H1 (cell line): Measurements from ENCODE around the gene FSIP1. TPM values are rescaled to one million over a fixed set of nuclear protein-coding genes. Genes with fewer than 3 reads are reported as not detected.

ENCODE experiments used
- CTCF ChIA-PET: fragments of 300-600 bp; sonication (Branson Sonifier 250); formaldehyde crosslinking; loops from one replicate; lab custom pipeline; 2021; ENCODE audit not compliant: partially characterized antibody; lab: Charles Lee
- POLR2A ChIA-PET: fragments of 300-600 bp; sonication (Branson Sonifier 250); formaldehyde crosslinking; loops from one replicate; lab custom pipeline; 2021; ENCODE audit warnings: inconsistent platforms; ENCODE audit not compliant: partially characterized antibody; lab: Charles Lee
- DNase-seq, 2 experiments: peaks; one replicate each; pipeline versions ENCODE4 v3.0.0 to v3.0.0-alpha.2; 2010 to 2022; ENCODE audit warnings: low spot score in 2 of 2, low read depth in 1 of 2, mixed read lengths in 1 of 2
- FAIRE-seq: peaks from 2 replicates; lab custom pipeline; 2011; peaks lifted over from hg19 to GRCh38; lab: Jason Lieb, UNC
- H2AFZ ChIP-seq: 2 replicates; pipeline ENCODE4 v1.8.1; 2012; ENCODE audit warnings: low read length, inconsistent platforms
- H2AK5ac ChIP-seq: 2 replicates; pipeline ENCODE4 v1.6.1; 2013; ENCODE audit warnings: low read depth, low read length
- H2BK120ac ChIP-seq: replicated peaks from 2 replicates; pipeline ENCODE3; 2013; ENCODE audit warnings: low read depth, low read length, inconsistent platforms
- H2BK12ac ChIP-seq: 2 replicates; pipeline ENCODE4 v1.6.1; 2013; ENCODE audit warnings: low read depth, low read length
- H2BK15ac ChIP-seq: 2 replicates; pipeline ENCODE4 v1.6.1; 2013; ENCODE audit warnings: low read length
- H2BK20ac ChIP-seq: 2 replicates; pipeline ENCODE4 v1.6.1; 2013; ENCODE audit warnings: low read length
- H2BK5ac ChIP-seq: 2 replicates; pipeline ENCODE4 v1.6.1; 2013; ENCODE audit warnings: low read depth, low read length
- H3K14ac ChIP-seq: 2 replicates; pipeline ENCODE4 v1.6.1; 2013; ENCODE audit warnings: inconsistent platforms; ENCODE audit not compliant: insufficient read length
- H3K18ac ChIP-seq: 2 replicates; pipeline ENCODE4 v1.6.1; 2013; ENCODE audit warnings: low read length; ENCODE audit errors: extremely low read depth
- H3K23ac ChIP-seq: 2 replicates; pipeline ENCODE4 v1.6.1; 2013; ENCODE audit warnings: inconsistent platforms; ENCODE audit not compliant: insufficient read length
- H3K23me2 ChIP-seq: 2 replicates; pipeline ENCODE4 v1.6.1; 2013; ENCODE audit warnings: low read depth, low read length
- H3K27ac ChIP-seq: 2 replicates; pipeline ENCODE4 v1.6.1; 2011; ENCODE audit warnings: low read depth, low read length, inconsistent platforms
- H3K27me3 ChIP-seq, 4 experiments: replicated peaks in 1 of 4; 1 replicate in 1 of 4; 2 replicates in 3 of 4; pipeline versions ENCODE4 v1.6.1 to v1.8.1; 2011 to 2013; ENCODE audit warnings: low read length in 3 of 4, mild to moderate bottlenecking in 3 of 4, inconsistent platforms in 2 of 4, mixed read lengths in 2 of 4, moderate library complexity in 1 of 4; ENCODE audit not compliant: control insufficient read depth in 3 of 4, insufficient read depth in 3 of 4; ENCODE audit errors: extremely low read depth in 1 of 4
- H3K36me3 ChIP-seq, 4 experiments: 2 replicates each; pipeline versions ENCODE4 v1.6.1 to v1.8.1; 2011 to 2013; ENCODE audit warnings: mild to moderate bottlenecking in 4 of 4, low read length in 3 of 4, moderate library complexity in 2 of 4, control low read depth in 1 of 4, inconsistent platforms in 1 of 4; ENCODE audit not compliant: insufficient read depth in 4 of 4, control insufficient read depth in 2 of 4
- H3K4ac ChIP-seq: replicated peaks from 2 replicates; pipeline ENCODE3; 2013; ENCODE audit warnings: low read length, low read depth, mixed read lengths, inconsistent platforms; ENCODE audit not compliant: insufficient read length
- H3K4me1 ChIP-seq, 4 experiments: replicated peaks in 1 of 4; 1 replicate in 1 of 4; 2 replicates in 3 of 4; pipeline versions ENCODE4 v1.6.1 to v1.8.1; 2011 to 2013; ENCODE audit warnings: low read length in 3 of 4, inconsistent platforms in 2 of 4, mixed read lengths in 1 of 4; ENCODE audit not compliant: insufficient read depth in 4 of 4, control insufficient read depth in 3 of 4
- H3K4me2 ChIP-seq, 2 experiments: 2 replicates each; pipeline versions ENCODE4 v1.6.1 to v1.8.1; 2011 to 2013; ENCODE audit warnings: low read depth in 2 of 2, low read length in 2 of 2, control low read depth in 1 of 2, inconsistent platforms in 1 of 2, mild to moderate bottlenecking in 1 of 2; ENCODE audit not compliant: insufficient read depth in 1 of 2
- H3K4me3 ChIP-seq, 4 experiments: fragments of 200-600, 300-600 bp in 1 of 4; sonication (generic), shearing (Covaris generic), sonication (Bioruptor Twin) in 1 of 4; 2 replicates each; pipeline versions ENCODE4 v1.5.1 to v1.8.1; 2011 to 2016; ENCODE audit warnings: low read length in 4 of 4, low read depth in 3 of 4, control low read depth in 2 of 4, inconsistent platforms in 2 of 4, mild to moderate bottlenecking in 2 of 4, mixed read lengths in 1 of 4, moderate library complexity in 1 of 4; ENCODE audit not compliant: insufficient read depth in 2 of 4; ENCODE audit errors: extremely low read depth in 1 of 4
- H3K56ac ChIP-seq: replicated peaks from 2 replicates; pipeline ENCODE3; 2013; ENCODE audit warnings: low read depth, mild to moderate bottlenecking, mixed read lengths, low read length, inconsistent platforms; ENCODE audit not compliant: insufficient read length
- H3K79me1 ChIP-seq: 2 replicates; pipeline ENCODE4 v1.6.1; 2013; ENCODE audit warnings: low read depth, low read length, control low read depth
- H3K79me2 ChIP-seq, 2 experiments: 2 replicates each; pipeline versions ENCODE4 v1.6.1 to v1.8.1; 2012 to 2013; ENCODE audit warnings: low read length in 2 of 2, mild to moderate bottlenecking in 2 of 2, inconsistent platforms in 1 of 2; ENCODE audit not compliant: insufficient read depth in 2 of 2, control insufficient read depth in 1 of 2
- H3K9ac ChIP-seq, 4 experiments: replicated peaks in 1 of 4; 1 replicate in 1 of 4; 2 replicates in 3 of 4; pipeline versions ENCODE4 v1.6.1 to v1.8.1; 2011 to 2013; ENCODE audit warnings: low read depth in 3 of 4, low read length in 3 of 4, control low read depth in 2 of 4, mild to moderate bottlenecking in 2 of 4, moderate library complexity in 2 of 4, inconsistent platforms in 1 of 4; ENCODE audit errors: extremely low read depth in 1 of 4
- H3K9me3 ChIP-seq, 2 experiments: 2 replicates each; pipeline versions ENCODE4 v1.6.1 to v1.8.1; 2012 to 2013; ENCODE audit warnings: mild to moderate bottlenecking in 2 of 2, moderate library complexity in 2 of 2, control low read depth in 1 of 2, inconsistent platforms in 1 of 2, low read depth in 1 of 2, low read length in 1 of 2, mixed read lengths in 1 of 2; ENCODE audit not compliant: insufficient read depth in 2 of 2
- H4K20me1 ChIP-seq, 2 experiments: replicated peaks in 1 of 2; 2 replicates each; pipeline versions ENCODE3 to v1.8.1; 2011 to 2013; ENCODE audit warnings: inconsistent platforms in 2 of 2, low read length in 2 of 2, mild to moderate bottlenecking in 1 of 2; ENCODE audit not compliant: insufficient read depth in 2 of 2, control insufficient read depth in 1 of 2
- H4K5ac ChIP-seq: 2 replicates; pipeline ENCODE4 v1.6.1; 2013; ENCODE audit warnings: low read length, low read depth, mixed read lengths, inconsistent platforms; ENCODE audit not compliant: insufficient read length
- H4K8ac ChIP-seq: 2 replicates; pipeline ENCODE4 v1.8.0; 2013; ENCODE audit warnings: mild to moderate bottlenecking, moderate library complexity, low read length, inconsistent platforms; ENCODE audit not compliant: insufficient read depth; ENCODE audit errors: extremely low read depth
- H4K91ac ChIP-seq: replicated peaks from 2 replicates; pipeline ENCODE3; 2013; ENCODE audit warnings: low read length, mixed read lengths, inconsistent platforms; ENCODE audit not compliant: insufficient read length
- BRCA1 ChIP-seq: IDR thresholded peaks from 2 replicates; pipeline ENCODE4 v1.6.1; 2012; ENCODE audit warnings: low read depth, low read length, improper control_type of control experiment
- TCF12 ChIP-seq: IDR thresholded peaks from 2 replicates; pipeline ENCODE4 v1.6.1; 2011; ENCODE audit warnings: low read depth, mild to moderate bottlenecking, low read length
- WGBS, 2 experiments: shearing (Covaris generic) in 1 of 2; methylation state at CpG; one replicate each; pipeline versions ENCODE4 v1.1.6 to v1.1.7; 2013 to 2015; ENCODE audit warnings: low lambda C conversion rate in 2 of 2, mixed read lengths in 2 of 2, inconsistent platforms in 1 of 2, low coverage in 1 of 2, missing lambda C conversion rate in 1 of 2; ENCODE audit not compliant: insufficient replicate concordance in 2 of 2, insufficient coverage in 1 of 2, insufficient read length in 1 of 2; ENCODE audit errors: extremely low coverage in 1 of 2, missing lambda C conversion rate in 1 of 2; 5-methylcytosine and 5-hydroxymethylcytosine counted together
- polyA plus RNA-seq, 7 experiments: library from polyadenylated mRNA; depleted of rRNA in 3 of 7; stranded (reverse) in 5 of 7; unstranded in 2 of 7; fragments of >200 nt in 5 of 7; fragments of 200-250 nt in 2 of 7; gene quantifications; 1 replicate in 5 of 7; 2 replicates in 1 of 7; 4 replicates in 1 of 7; pipeline versions ENCODE4 v1.2.1 to v1.2.3, GENCODE V29; 2011 to 2013; ENCODE audit warnings: missing spikeins in 2 of 7, mixed read lengths in 2 of 7
- total RNA-seq: library from RNA; stranded (reverse); fragmentation: NEBNext Ultra II Directional; extraction: Animal tissue kit (Norgen Biotek cat#: 25700); gene quantifications from 2 replicates; pipeline ENCODE4 v1.2.1, GENCODE V29; 2021

FSIP1 gene
- total and polyA plus RNA-seq, 2 of the 8 experiments (the other 6 are each of a cell fraction or from before 2014, with no cell fraction given) = 0.18 to 1.3 TPM

- Histone ChIP-seq H2AK5ac (no peak overlapping the region), H3K56ac (no peak overlapping the region), H2BK120ac (no peak overlapping the region), H3K4ac (no peak overlapping the region), H3K27ac (no peak overlapping the region), H3K9ac (no peak overlapping the region), H3K4me3 (no peak overlapping the region), H2BK5ac (no peak overlapping the region), H2AFZ (no peak overlapping the region), H4K20me1 (peaks cover 0 to 2% of the 10 kb centered on the region in 2 experiments), H3K9me3 (no peaks in the 10 kb centered on the region), H2BK15ac (no peak overlapping the region), H3K4me1 (no peaks in the 10 kb centered on the region; a peak in 1 of 7 replicates), H2BK20ac (no peak overlapping the region), H3K4me2 (no peak overlapping the region), H3K79me1 (no peaks in the 10 kb centered on the region), H4K8ac (no peak overlapping the region), H2BK12ac (no peak overlapping the region), H3K23me2 (no peaks in the 10 kb centered on the region), H3K18ac (no peak overlapping the region), H4K91ac (no peak overlapping the region), H3K23ac (no peak overlapping the region), H3K14ac (no peak overlapping the region), H3K79me2 (no peaks in the 10 kb centered on the region), H3K36me3 (peaks cover 34 to 73% (median 56%) of the 10 kb centered on the region in 4 experiments), H3K27me3 (no peaks in the 10 kb centered on the region), H4K5ac (no peak overlapping the region)
- POLR2A ChIA-PET = interaction anchor here (1.1 to 16.2 kb wide), 3 partner anchors 9 to 422 kb away, joined by 3 to 117 read pairs (median 22); partner anchors contain the start of gene THBS1
- 87% methylated on average over 5 of the region's 5 CpGs; no CpG with 5 or more reads in 1 of the 2 experiments for WGBS, 2 experiments
- CTCF ChIA-PET = interaction anchor here (0.9 to 2.4 kb wide), 7 partner anchors 9 to 163 kb away, joined by 3 to 8 read pairs (median 3); no protein-coding TSS in a partner anchor
- DNase-seq = no peak
- FAIRE-seq = no peak
- no peak for TF ChIP-seq TCF12
- no peak for TF ChIP-seq BRCA1
Observed at GRCh38 chr15:39594446-39595337, 187.9 kb downstream of the FSIP1 start.
